Measurements from ENCODE around the gene CORO6.

The CORO6 gene

GRCh38 chr17:29629839-29630238 lies 7.1 kb upstream of the CORO6 start:
- DNase-seq = no peak

GRCh38 chr17:29628644-29629043 lies 5.9 kb upstream of the CORO6 start:
- DNase-seq = no peak

GRCh38 chr17:29627951-29628350 lies 5.2 kb upstream of the CORO6 start:
- DNase-seq = no peak

GRCh38 chr17:29625037-29625750 lies 2.5 kb upstream of the CORO6 start:
- no peak for DNase-seq

- DNase-seq = no peak
These were observed 1.9 kb upstream of the CORO6 start for GRCh38 chr17:29624586-29624985.

GRCh38 chr17:29623283-29623647 lies 553 bp upstream of the CORO6 start:
- DNase-seq = no peak

GRCh38 chr17:29621751-29622194 lies 939 bp downstream of the CORO6 start:
- DNase-seq = no peak

GRCh38 chr17:29620779-29621500 lies 1.8 kb downstream of the CORO6 start:
- DNase-seq = no peak

- no peak for DNase-seq
These were observed 2.4 kb downstream of the CORO6 start for GRCh38 chr17:29620271-29620670.

GRCh38 chr17:29619251-29619650 lies 3.5 kb downstream of the CORO6 start:
- no peak for DNase-seq

GRCh38 chr17:29618272-29619065 lies 4.2 kb downstream of the CORO6 start:
- DNase-seq = no peak

- peak; percentile 10 for DNase-seq
These were observed 5.0 kb downstream of the CORO6 start for GRCh38 chr17:29617481-29618271.

GRCh38 chr17:29617125-29617480 lies 5.6 kb downstream of the CORO6 start:
- peak; percentile 24 for DNase-seq

GRCh38 chr17:29616300-29617048 lies 6.2 kb downstream of the CORO6 start:
- DNase-seq = no peak

GRCh38 chr17:29615492-29616299 lies 7.0 kb downstream of the CORO6 start:
- DNase-seq = peak; percentile 12

GRCh38 chr17:29615048-29615385 lies 7.7 kb downstream of the CORO6 start:
- DNase-seq = no peak

- no peak for DNase-seq
These were observed 8.2 kb downstream of the CORO6 start for GRCh38 chr17:29614349-29615047.

- DNase-seq = no peak
These were observed 8.9 kb downstream of the CORO6 start for GRCh38 chr17:29613856-29614255.

GRCh38 chr17:29613352-29613837 lies 9.3 kb downstream of the CORO6 start:
- DNase-seq = no peak
